A673 (cell line): ENCODE measurements around the gene PYGB. TPM values are rescaled to one million over a fixed set of nuclear protein-coding genes. Genes with fewer than 3 reads are reported as not detected.

Source experiments
- BruUV-seq: library from RNA; stranded (reverse); fragments of 400-500 nt; replicated peaks from 2 replicates; lab custom pipeline; 2021; lab: Mats Ljungman, UMichigan
- CTCF ChIA-PET: fragments of 300-600 bp; sonication (Branson Sonifier 250); formaldehyde crosslinking; loops from one replicate; lab custom pipeline; 2022; ENCODE audit warnings: antibody characterized with exemption; lab: Charles Lee
- POLR2A ChIA-PET: fragments of 300-600 bp; sonication (Branson Sonifier 250); formaldehyde crosslinking; loops from one replicate; lab custom pipeline; 2022; ENCODE audit warnings: antibody characterized with exemption; ENCODE audit not compliant: low non-redundant PET; lab: Charles Lee
- DNase-seq: peaks from one replicate; pipeline ENCODE4 v3.0.0-alpha.2; 2015; ENCODE audit warnings: low spot score
- H3K27ac ChIP-seq: fragments of 200-600 bp; sonication (generic); 2 replicates; pipeline ENCODE4 v1.5.1; 2016; ENCODE audit warnings: mixed run types, low read depth, mild to moderate bottlenecking, mixed read lengths, antibody characterized with exemption, low read length; ENCODE audit not compliant: poor library complexity, severe bottlenecking
- H3K27me3 ChIP-seq: fragments of 200-600 bp; sonication (generic); replicated peaks from 2 replicates; pipeline ENCODE4 v1.6.1; 2017; ENCODE audit warnings: mixed run types, low read depth, mild to moderate bottlenecking, mixed read lengths, antibody characterized with exemption, low read length; ENCODE audit not compliant: insufficient read depth, poor library complexity
- H3K36me3 ChIP-seq: fragments of 200-600 bp; sonication (generic); 2 replicates; pipeline ENCODE4 v1.6.1; 2016; ENCODE audit warnings: mixed run types, mild to moderate bottlenecking, mixed read lengths, antibody characterized with exemption, low read length; ENCODE audit not compliant: insufficient read depth, poor library complexity, severe bottlenecking
- H3K4me1 ChIP-seq: fragments of 200-600 bp; sonication (generic); 2 replicates; pipeline ENCODE4 v1.6.1; 2017; ENCODE audit warnings: mixed run types, mild to moderate bottlenecking, mixed read lengths, antibody characterized with exemption, low read length; ENCODE audit not compliant: insufficient read depth, poor library complexity, severe bottlenecking
- H3K4me3 ChIP-seq: fragments of 200-600 bp; sonication (generic); 2 replicates; pipeline ENCODE4 v1.5.1; 2016; ENCODE audit warnings: low read depth, mixed run types, mild to moderate bottlenecking, mixed read lengths, low read length; ENCODE audit not compliant: poor library complexity, severe bottlenecking
- H3K9me3 ChIP-seq: fragments of 200-600 bp; sonication (generic); 2 replicates; pipeline ENCODE4 v1.6.1; 2016; ENCODE audit warnings: mixed run types, low read depth, mild to moderate bottlenecking, mixed read lengths, antibody characterized with exemption, low read length; ENCODE audit not compliant: poor library complexity, severe bottlenecking
- CTCF ChIP-seq: fragments of 300-800, 200-600 bp; sonication (generic); conservative IDR thresholded peaks from 2 replicates; pipeline ENCODE4 v1.5.1; 2017; ENCODE audit warnings: low read depth, mild to moderate bottlenecking, antibody characterized with exemption, low read length, moderate library complexity, mixed read lengths
- EZH2 ChIP-seq: fragments of 200-600 bp; sonication (generic); IDR thresholded peaks from 2 replicates; pipeline ENCODE4 v1.6.1; 2017; ENCODE audit warnings: borderline replicate concordance, low read depth, mild to moderate bottlenecking, mixed read lengths, antibody characterized with exemption, low read length; ENCODE audit not compliant: poor library complexity, severe bottlenecking
- intact Hi-C: fragments of 100-400 bp; cut with micrococcal nuclease; formaldehyde crosslinking; loops from one replicate; pipeline ENCODE4 v1.10.0; 2022; ENCODE audit not compliant: unreplicated experiment
- total RNA-seq: library from RNA; stranded (reverse); gene quantifications from 2 replicates; pipeline ENCODE4 v1.2.3, GENCODE V29; 2021

PYGB gene
- total RNA-seq, 1 experiment from 2014 or later: 52.3 TPM

- POLR2A ChIA-PET: no interaction called here
- no peaks in the 10 kb centered on the region for H3K4me1 ChIP-seq
- H3K36me3 ChIP-seq: peaks cover 29% of the 10 kb centered on the region
- H3K9me3 ChIP-seq: no peaks in the 10 kb centered on the region
- no peak for TF ChIP-seq CTCF
- TF ChIP-seq EZH2: no peak
- H3K27ac ChIP-seq: no peak overlapping the region
- no TSS peak for BruUV-seq
- no peaks in the 10 kb centered on the region for H3K27me3 ChIP-seq
- intact Hi-C loops: no loop called here
- CTCF ChIA-PET: no interaction called here
- no peak overlapping the region for H3K4me3 ChIP-seq
- no peak for DNase-seq
These were observed 33.1 kb upstream of the PYGB start for GRCh38 chr20:25214819-25215218.

- DNase-seq: no peak
- Histone ChIP-seq H3K27me3 (no peaks in the 10 kb centered on the region), H3K4me3 (no peak overlapping the region), H3K27ac (no peak overlapping the region), H3K4me1 (no peaks in the 10 kb centered on the region), H3K9me3 (no peaks in the 10 kb centered on the region), H3K36me3 (peaks cover 26% of the 10 kb centered on the region)
- intact Hi-C loops: no loop called here
- BruUV-seq: no TSS peak
- CTCF ChIA-PET: no interaction called here
- TF ChIP-seq EZH2 (no peak), CTCF (no peak)
- POLR2A ChIA-PET: no interaction called here
These were observed 32.4 kb upstream of the PYGB start for GRCh38 chr20:25215521-25215920.

- Histone ChIP-seq H3K27me3 (no peaks in the 10 kb centered on the region), H3K9me3 (no peaks in the 10 kb centered on the region), H3K4me1 (no peaks in the 10 kb centered on the region), H3K27ac (no peak overlapping the region), H3K36me3 (peaks cover 20% of the 10 kb centered on the region), H3K4me3 (no peak overlapping the region)
- POLR2A ChIA-PET: no interaction called here
- intact Hi-C loops: no loop called here
- TF ChIP-seq CTCF (no peak), EZH2 (no peak)
- no peak for DNase-seq
- CTCF ChIA-PET: no interaction called here
- no TSS peak for BruUV-seq
These were observed 31.5 kb upstream of the PYGB start for GRCh38 chr20:25216199-25216945.
